Measurements from ENCODE around the gene HLA-DRA.

HLA-DRA gene

DNA sequence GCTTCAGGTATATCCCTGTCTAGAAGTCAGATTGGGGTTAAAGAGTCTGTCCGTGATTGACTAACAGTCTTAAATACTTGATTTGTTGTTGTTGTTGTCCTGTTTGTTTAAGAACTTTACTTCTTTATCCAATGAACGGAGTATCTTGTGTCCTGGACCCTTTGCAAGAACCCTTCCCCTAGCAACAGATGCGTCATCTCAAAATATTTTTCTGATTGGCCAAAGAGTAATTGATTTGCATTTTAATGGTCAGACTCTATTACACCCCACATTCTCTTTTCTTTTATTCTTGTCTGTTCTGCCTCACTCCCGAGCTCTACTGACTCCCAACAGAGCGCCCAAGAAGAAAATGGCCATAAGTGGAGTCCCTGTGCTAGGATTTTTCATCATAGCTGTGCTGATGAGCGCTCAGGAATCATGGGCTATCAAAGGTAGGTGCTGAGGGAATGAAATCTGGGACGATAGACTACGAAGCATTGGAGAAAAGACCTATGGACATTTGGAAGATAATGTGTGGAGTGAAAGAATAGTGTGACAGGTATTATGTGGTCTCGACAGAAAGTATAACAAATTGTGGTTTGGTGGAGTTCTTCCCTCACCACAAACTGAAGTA, at the start of gene HLA-DRA:
HLA-DRA (plus strand) TSS at position 286 of the 613 bp plus-strand sequence; CDS start at position 350, 64 bp downstream.
- Histone ChIP-seq H3K36me3 (ENCODE audit: insufficient read depth, low read length) (no peaks in the 10 kb centered on the region), H3K27ac (ENCODE audit: low read depth, low read length) (no peak within 1 kb of the TSS), H3K4me1 (ENCODE audit: control insufficient read depth, insufficient read depth, low read length, unreplicated experiment) (no peaks in the 10 kb centered on the region), H3K27me3 (ENCODE audit: insufficient read depth, low read length) (peaks cover 72% of the 10 kb centered on the region), H3K79me2 (ENCODE audit: control insufficient read depth, insufficient read depth, low read length, unreplicated experiment) (no peaks in the 10 kb centered on the region), H3K4me3 (ENCODE audit: low read depth, low read length) (peak within 1 kb of the TSS; percentile 71), H2AFZ (ENCODE audit: low read length, unreplicated experiment) (no peak within 1 kb of the TSS)

DNA sequence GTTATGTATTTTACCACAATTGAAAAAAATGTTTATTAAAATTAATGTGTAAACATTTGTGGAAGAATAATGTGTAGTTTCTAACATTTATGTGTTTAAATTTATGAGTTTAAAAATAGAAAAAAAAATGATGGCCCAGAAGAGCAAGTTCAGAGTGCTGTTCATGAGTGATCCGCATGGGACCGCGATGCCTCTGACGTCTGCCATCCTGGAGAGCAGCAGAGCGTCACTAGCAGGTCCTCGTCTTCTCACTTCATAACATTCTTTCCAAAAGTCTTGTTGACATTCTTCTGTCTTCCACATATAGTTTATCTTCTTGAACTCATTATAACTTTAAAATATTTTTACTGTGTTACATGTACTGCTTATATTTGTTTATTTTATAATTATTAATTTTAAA, 48.2 kb upstream of the HLA-DRA start:
- no peaks in the 10 kb centered on the region for H3K36me3 ChIP-seq (ENCODE audit: insufficient read depth, low read length)
- H3K27ac ChIP-seq (ENCODE audit: low read depth, low read length) = no peak overlapping the region
- no peaks in the 10 kb centered on the region for H3K79me2 ChIP-seq (ENCODE audit: control insufficient read depth, insufficient read depth, low read length, unreplicated experiment)
- no peaks in the 10 kb centered on the region for H3K27me3 ChIP-seq (ENCODE audit: insufficient read depth, low read length)
- no peaks in the 10 kb centered on the region for H3K4me1 ChIP-seq (ENCODE audit: control insufficient read depth, insufficient read depth, low read length, unreplicated experiment)
- no peak overlapping the region for H3K4me3 ChIP-seq (ENCODE audit: low read depth, low read length)
- no peak overlapping the region for H2AFZ ChIP-seq (ENCODE audit: low read length, unreplicated experiment)

DNA sequence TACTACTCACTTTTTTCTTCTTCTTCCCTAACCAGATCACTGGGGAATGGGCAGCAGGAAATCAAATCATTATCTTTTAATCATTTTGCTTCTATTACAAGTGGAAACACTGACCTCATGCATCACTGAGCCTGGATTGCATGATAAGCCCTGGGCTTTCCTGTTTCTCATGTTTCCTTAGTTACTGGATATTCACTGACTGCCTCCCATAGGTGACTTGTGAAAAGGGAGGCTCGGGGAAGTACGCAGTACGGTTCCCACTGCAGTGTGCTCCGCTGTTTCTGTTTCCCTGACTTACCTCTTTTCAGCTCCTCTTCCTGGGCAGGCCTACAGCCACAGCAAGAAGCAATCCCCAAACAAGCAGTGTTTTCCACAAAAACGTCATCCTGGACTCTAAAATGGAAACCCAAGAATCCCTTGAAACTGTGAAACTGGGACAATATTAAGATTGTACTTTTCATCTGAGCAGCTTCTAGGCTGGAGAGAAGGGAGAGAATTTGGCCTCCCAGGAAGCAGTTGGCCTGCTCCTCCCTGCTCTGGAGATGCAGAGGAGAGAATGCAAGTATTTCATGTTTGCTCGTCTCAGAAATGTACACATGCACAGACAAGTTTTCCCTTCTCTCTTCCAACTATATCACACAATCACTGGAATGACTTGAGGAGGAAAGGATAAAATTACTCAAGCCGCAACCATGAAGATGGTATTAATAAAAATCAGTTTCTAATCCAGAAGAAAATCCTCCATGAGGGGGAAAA, 45.8 kb upstream of the HLA-DRA start:
- H3K4me3 ChIP-seq (ENCODE audit: low read depth, low read length) = no peak overlapping the region
- H2AFZ ChIP-seq (ENCODE audit: low read length, unreplicated experiment) = no peak overlapping the region
- H3K4me1 ChIP-seq (ENCODE audit: control insufficient read depth, insufficient read depth, low read length, unreplicated experiment) = no peaks in the 10 kb centered on the region
- no peak overlapping the region for H3K27ac ChIP-seq (ENCODE audit: low read depth, low read length)
- peaks cover 4% of the 10 kb centered on the region; the same call in 1 of the 2 replicates for H3K27me3 ChIP-seq (ENCODE audit: insufficient read depth, low read length)
- H3K36me3 ChIP-seq (ENCODE audit: insufficient read depth, low read length) = no peaks in the 10 kb centered on the region
- H3K79me2 ChIP-seq (ENCODE audit: control insufficient read depth, insufficient read depth, low read length, unreplicated experiment) = no peaks in the 10 kb centered on the region

GRCh38 chr6:32396028-32396427, 43.7 kb upstream of the HLA-DRA start:
- Histone ChIP-seq H2AFZ (ENCODE audit: low read length, unreplicated experiment) (no peak overlapping the region), H3K4me3 (ENCODE audit: low read depth, low read length) (no peak overlapping the region), H3K27ac (ENCODE audit: low read depth, low read length) (no peak overlapping the region), H3K4me1 (ENCODE audit: control insufficient read depth, insufficient read depth, low read length, unreplicated experiment) (no peaks in the 10 kb centered on the region), H3K27me3 (ENCODE audit: insufficient read depth, low read length) (peaks cover 15% of the 10 kb centered on the region; the same call in 1 of the 2 replicates), H3K79me2 (ENCODE audit: control insufficient read depth, insufficient read depth, low read length, unreplicated experiment) (no peaks in the 10 kb centered on the region), H3K36me3 (ENCODE audit: insufficient read depth, low read length) (no peaks in the 10 kb centered on the region)

GRCh38 chr6:32397252-32397920, 42.3 kb upstream of the HLA-DRA start:
- no peaks in the 10 kb centered on the region for H3K79me2 ChIP-seq (ENCODE audit: control insufficient read depth, insufficient read depth, low read length, unreplicated experiment)
- no peaks in the 10 kb centered on the region for H3K36me3 ChIP-seq (ENCODE audit: insufficient read depth, low read length)
- no peak overlapping the region for H2AFZ ChIP-seq (ENCODE audit: low read length, unreplicated experiment)
- H3K4me3 ChIP-seq (ENCODE audit: low read depth, low read length) = no peak overlapping the region
- no peak overlapping the region for H3K27ac ChIP-seq (ENCODE audit: low read depth, low read length)
- no peaks in the 10 kb centered on the region for H3K4me1 ChIP-seq (ENCODE audit: control insufficient read depth, insufficient read depth, low read length, unreplicated experiment)
- H3K27me3 ChIP-seq (ENCODE audit: insufficient read depth, low read length) = peaks cover 16% of the 10 kb centered on the region

- no peaks in the 10 kb centered on the region for H3K36me3 ChIP-seq (ENCODE audit: insufficient read depth, low read length)
- no peak overlapping the region for H3K4me3 ChIP-seq (ENCODE audit: low read depth, low read length)
- H3K27me3 ChIP-seq (ENCODE audit: insufficient read depth, low read length) = peaks cover 56% of the 10 kb centered on the region
- no peak overlapping the region for H2AFZ ChIP-seq (ENCODE audit: low read length, unreplicated experiment)
- H3K79me2 ChIP-seq (ENCODE audit: control insufficient read depth, insufficient read depth, low read length, unreplicated experiment) = no peaks in the 10 kb centered on the region
- no peaks in the 10 kb centered on the region for H3K4me1 ChIP-seq (ENCODE audit: control insufficient read depth, insufficient read depth, low read length, unreplicated experiment)
- no peak overlapping the region for H3K27ac ChIP-seq (ENCODE audit: low read depth, low read length)
These were observed 38.3 kb upstream of the HLA-DRA start for GRCh38 chr6:32401284-32401963.

- no peaks in the 10 kb centered on the region for H3K36me3 ChIP-seq (ENCODE audit: insufficient read depth, low read length)
- H3K4me1 ChIP-seq (ENCODE audit: control insufficient read depth, insufficient read depth, low read length, unreplicated experiment) = no peaks in the 10 kb centered on the region
- peaks cover 70% of the 10 kb centered on the region for H3K27me3 ChIP-seq (ENCODE audit: insufficient read depth, low read length)
- no peak overlapping the region for H3K4me3 ChIP-seq (ENCODE audit: low read depth, low read length)
- H3K27ac ChIP-seq (ENCODE audit: low read depth, low read length) = no peak overlapping the region
- no peak overlapping the region for H2AFZ ChIP-seq (ENCODE audit: low read length, unreplicated experiment)
- no peaks in the 10 kb centered on the region for H3K79me2 ChIP-seq (ENCODE audit: control insufficient read depth, insufficient read depth, low read length, unreplicated experiment)
These were observed 36.9 kb upstream of the HLA-DRA start for GRCh38 chr6:32402812-32403211.

DNA sequence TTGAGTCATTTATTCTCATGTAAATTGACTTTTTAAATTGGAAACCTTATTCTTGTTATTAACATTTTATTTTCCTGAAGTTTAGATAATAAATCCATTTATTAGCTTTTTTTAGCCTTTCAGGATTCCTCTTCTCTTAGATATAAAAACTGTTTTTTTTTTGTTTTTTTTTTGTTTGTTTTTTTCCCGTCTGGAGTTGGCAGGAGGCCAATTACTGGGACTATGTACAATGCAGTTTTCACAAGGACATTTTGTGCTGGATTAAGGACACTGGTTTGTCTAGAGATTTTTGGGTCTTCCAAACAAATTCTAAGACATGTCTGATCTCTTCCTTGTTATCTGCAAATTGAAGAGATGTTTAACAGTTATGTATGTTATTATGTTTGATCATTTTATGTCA, 34.0 kb upstream of the HLA-DRA start:
- Histone ChIP-seq H2AFZ (ENCODE audit: low read length, unreplicated experiment) (no peak overlapping the region), H3K4me3 (ENCODE audit: low read depth, low read length) (no peak overlapping the region), H3K4me1 (ENCODE audit: control insufficient read depth, insufficient read depth, low read length, unreplicated experiment) (no peaks in the 10 kb centered on the region), H3K27ac (ENCODE audit: low read depth, low read length) (no peak overlapping the region), H3K27me3 (ENCODE audit: insufficient read depth, low read length) (peaks cover 70% of the 10 kb centered on the region), H3K79me2 (ENCODE audit: control insufficient read depth, insufficient read depth, low read length, unreplicated experiment) (no peaks in the 10 kb centered on the region), H3K36me3 (ENCODE audit: insufficient read depth, low read length) (no peaks in the 10 kb centered on the region)

GRCh38 chr6:32406197-32406596, 33.5 kb upstream of the HLA-DRA start:
- H2AFZ ChIP-seq (ENCODE audit: low read length, unreplicated experiment) = no peak overlapping the region
- no peaks in the 10 kb centered on the region for H3K36me3 ChIP-seq (ENCODE audit: insufficient read depth, low read length)
- no peak overlapping the region for H3K27ac ChIP-seq (ENCODE audit: low read depth, low read length)
- no peak overlapping the region for H3K4me3 ChIP-seq (ENCODE audit: low read depth, low read length)
- no peaks in the 10 kb centered on the region for H3K4me1 ChIP-seq (ENCODE audit: control insufficient read depth, insufficient read depth, low read length, unreplicated experiment)
- H3K27me3 ChIP-seq (ENCODE audit: insufficient read depth, low read length) = peaks cover 74% of the 10 kb centered on the region
- no peaks in the 10 kb centered on the region for H3K79me2 ChIP-seq (ENCODE audit: control insufficient read depth, insufficient read depth, low read length, unreplicated experiment)

GRCh38 chr6:32406857-32407256, 32.8 kb upstream of the HLA-DRA start, which contains the start of gene BTNL2:
BTNL2 (minus strand) TSS chr6:32407181; CDS start chr6:32407123, 58 bp downstream.
- no peaks in the 10 kb centered on the region for H3K79me2 ChIP-seq (ENCODE audit: control insufficient read depth, insufficient read depth, low read length, unreplicated experiment)
- H3K27me3 ChIP-seq (ENCODE audit: insufficient read depth, low read length) = peaks cover 79% of the 10 kb centered on the region
- H3K36me3 ChIP-seq (ENCODE audit: insufficient read depth, low read length) = no peaks in the 10 kb centered on the region
- no peak within 1 kb of the TSS for H2AFZ ChIP-seq (ENCODE audit: low read length, unreplicated experiment)
- no peak within 1 kb of the TSS for H3K4me3 ChIP-seq (ENCODE audit: low read depth, low read length)
- no peaks in the 10 kb centered on the region for H3K4me1 ChIP-seq (ENCODE audit: control insufficient read depth, insufficient read depth, low read length, unreplicated experiment)
- no peak within 1 kb of the TSS for H3K27ac ChIP-seq (ENCODE audit: low read depth, low read length)

Measured in ACC112 (cell line).